Esophagus muscularis mucosa (tissue), 4 donors: ENCODE data around the gene IL23A. TPM values are rescaled to one million over a fixed set of nuclear protein-coding genes. Genes with fewer than 3 reads are reported as not detected.

Experiments
- DNase-seq: peaks from one replicate; pipeline ENCODE4 v3.0.0-alpha.2; 2017; ENCODE audit errors: extremely low spot score
- H3K27ac ChIP-seq, 4 donors: fragments of 200-600 bp; sonication (generic); replicated peaks in 1 of 4; 1 replicate in 3 of 4; 2 replicates in 1 of 4; pipeline ENCODE4 v1.5.1; 2016 to 2019; ENCODE audit warnings: mild to moderate bottlenecking in 1 of 4
- H3K27me3 ChIP-seq, 4 donors: fragments of 200-600 bp; sonication (generic); one replicate each; pipeline versions ENCODE4 v1.5.1 to v1.6.0; 2016 to 2019
- H3K36me3 ChIP-seq, 4 donors: fragments of 200-600 bp; sonication (generic); one replicate each; pipeline ENCODE4 v1.5.1; 2016 to 2019
- H3K4me1 ChIP-seq, 4 donors: fragments of 200-600 bp; sonication (generic); one replicate each; pipeline ENCODE4 v1.5.1; 2016 to 2019
- H3K4me3 ChIP-seq, 4 donors: fragments of 200-600 bp; sonication (generic); 1 replicate in 2 of 4; 2 replicates in 2 of 4; pipeline ENCODE4 v1.5.1; 2016 to 2019; ENCODE audit warnings: mild to moderate bottlenecking in 4 of 4, moderate library complexity in 1 of 4
- H3K9me3 ChIP-seq, 4 donors: fragments of 200-600 bp; sonication (generic); 1 replicate in 3 of 4; 2 replicates in 1 of 4; pipeline ENCODE4 v1.5.1; 2016 to 2019
- EP300 ChIP-seq: sonication (generic); formaldehyde crosslinking; IDR thresholded peaks from one replicate; pipeline ENCODE4 v1.6.1; 2017; ENCODE audit warnings: antibody characterized with exemption
- POLR2A ChIP-seq: fragments of 450-650 bp; IDR thresholded peaks from one replicate; pipeline ENCODE4 v1.6.1; 2017; ENCODE audit warnings: antibody characterized with exemption, moderate library complexity, mild to moderate bottlenecking, low read depth
- POLR2AphosphoS5 ChIP-seq, 2 donors: sonication (generic); formaldehyde crosslinking; IDR thresholded peaks; one replicate each; pipeline ENCODE4 v1.6.1; 2017; ENCODE audit warnings: antibody characterized with exemption in 2 of 2
- WGBS: methylation state at CpG from one replicate; pipeline ENCODE4 v1.1.5; 2018; 5-methylcytosine and 5-hydroxymethylcytosine counted together
- intact Hi-C: fragments of 100-400 bp; cut with DNase I; formaldehyde crosslinking; loops from one replicate; pipeline ENCODE4 v1.15.1; 2023
- total RNA-seq, 4 donors: library from RNA; depleted of rRNA; stranded (reverse); fragments of >200 nt; gene quantifications; one replicate each; pipeline versions ENCODE4 v1.1.0 to v1.2.1, GENCODE V29; 2016
- TF ChIP-seq, protein P1 (sequence below), 3 experiments: fragments of 200-600 bp in 2 of 3; fragments of 450-650 bp in 1 of 3; sonication (generic) in 2 of 3; IDR thresholded peaks; one replicate each; pipeline ENCODE4 v1.5.1; 2017 to 2019; ENCODE audit warnings: antibody characterized with exemption in 3 of 3, mild to moderate bottlenecking in 2 of 3, moderate library complexity in 1 of 3

IL23A gene
- total RNA-seq, 4 donors from 2014 or later: not detected

DNA sequence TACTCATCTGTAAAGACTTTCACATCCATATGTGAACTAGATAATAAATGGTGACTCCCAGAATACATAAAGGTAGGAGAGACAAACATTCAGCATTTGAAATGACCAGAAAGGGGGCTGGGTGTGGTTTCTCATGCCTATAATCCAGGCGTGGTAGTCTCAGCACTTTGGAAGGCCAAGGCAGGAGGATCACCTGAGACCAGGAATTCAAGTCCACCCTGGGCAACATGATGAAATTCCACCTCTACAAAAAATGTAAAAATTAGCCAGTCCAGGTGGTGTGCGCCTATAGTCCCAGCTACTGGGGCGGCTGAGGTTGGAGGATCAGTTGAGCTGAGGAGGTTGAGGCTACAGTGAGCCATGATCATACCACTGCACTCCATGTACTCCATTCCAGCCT, 34.4 kb upstream of the IL23A start:
- H3K36me3 ChIP-seq: peaks cover 0 to 59% (median 37%) of the 10 kb centered on the region in 4 donors
- WGBS: 85% methylated on average over 3 of the region's 3 CpGs
- DNase-seq: no peak
- H3K27me3 ChIP-seq: no peaks in the 10 kb centered on the region
- peaks cover 22 to 32% (median 28%) of the 10 kb centered on the region in 4 donors for H3K4me1 ChIP-seq
- no peak overlapping the region for H3K4me3 ChIP-seq
- TF ChIP-seq, protein P1, sequence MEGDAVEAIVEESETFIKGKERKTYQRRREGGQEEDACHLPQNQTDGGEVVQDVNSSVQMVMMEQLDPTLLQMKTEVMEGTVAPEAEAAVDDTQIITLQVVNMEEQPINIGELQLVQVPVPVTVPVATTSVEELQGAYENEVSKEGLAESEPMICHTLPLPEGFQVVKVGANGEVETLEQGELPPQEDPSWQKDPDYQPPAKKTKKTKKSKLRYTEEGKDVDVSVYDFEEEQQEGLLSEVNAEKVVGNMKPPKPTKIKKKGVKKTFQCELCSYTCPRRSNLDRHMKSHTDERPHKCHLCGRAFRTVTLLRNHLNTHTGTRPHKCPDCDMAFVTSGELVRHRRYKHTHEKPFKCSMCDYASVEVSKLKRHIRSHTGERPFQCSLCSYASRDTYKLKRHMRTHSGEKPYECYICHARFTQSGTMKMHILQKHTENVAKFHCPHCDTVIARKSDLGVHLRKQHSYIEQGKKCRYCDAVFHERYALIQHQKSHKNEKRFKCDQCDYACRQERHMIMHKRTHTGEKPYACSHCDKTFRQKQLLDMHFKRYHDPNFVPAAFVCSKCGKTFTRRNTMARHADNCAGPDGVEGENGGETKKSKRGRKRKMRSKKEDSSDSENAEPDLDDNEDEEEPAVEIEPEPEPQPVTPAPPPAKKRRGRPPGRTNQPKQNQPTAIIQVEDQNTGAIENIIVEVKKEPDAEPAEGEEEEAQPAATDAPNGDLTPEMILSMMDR (IDR thresholded peaks at IDR 0.05): no peak
- TF ChIP-seq POLR2AphosphoS5 (IDR thresholded peaks at IDR 0.05) (no peak), POLR2A (no peak), EP300 (no peak)
- no peaks in the 10 kb centered on the region for H3K9me3 ChIP-seq
- no peak overlapping the region for H3K27ac ChIP-seq
- intact Hi-C loops: no loop called here

DNA sequence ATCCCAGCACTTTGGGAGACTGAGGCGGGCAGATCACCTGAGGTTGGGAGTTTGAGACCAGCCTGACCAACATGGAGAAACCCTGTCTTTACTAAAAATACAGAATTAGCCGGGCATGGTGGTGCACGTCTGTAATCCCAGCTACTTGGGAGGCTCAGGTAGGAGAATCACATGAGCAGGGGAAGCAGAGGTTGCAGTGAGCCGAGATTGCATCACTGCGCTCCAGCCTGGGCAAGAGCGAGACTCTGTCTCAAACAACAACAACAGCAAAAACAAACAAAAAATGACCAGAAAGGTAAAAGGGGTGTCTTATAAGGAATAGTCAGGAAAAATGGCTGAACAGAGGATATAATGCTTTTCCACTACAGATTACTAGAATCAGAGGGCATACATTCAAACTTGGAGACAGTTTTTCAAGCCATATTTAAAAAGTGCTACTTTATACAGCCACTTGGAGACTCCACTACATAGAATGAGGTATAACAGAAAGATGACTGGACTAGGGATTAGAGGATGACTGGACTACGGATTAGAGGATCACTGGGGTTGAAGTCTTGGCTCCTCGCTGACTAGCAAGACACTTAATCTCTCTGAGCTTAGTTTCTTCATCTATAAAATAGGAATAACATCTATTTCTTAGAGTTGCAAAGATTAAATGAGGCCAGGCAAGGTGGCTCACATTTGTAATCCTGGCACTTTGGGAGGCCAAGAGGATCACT, 33.7 kb upstream of the IL23A start:
- intact Hi-C loops: no loop called here
- H3K4me3 ChIP-seq: no peak overlapping the region
- 91% methylated on average over 8 of the region's 8 CpGs for WGBS
- H3K9me3 ChIP-seq: no peaks in the 10 kb centered on the region
- no peak for DNase-seq
- peaks cover 21 to 26% (median 25%) of the 10 kb centered on the region in 4 donors for H3K4me1 ChIP-seq
- H3K27me3 ChIP-seq: no peaks in the 10 kb centered on the region
- no peak overlapping the region for H3K27ac ChIP-seq
- peaks cover 0 to 67% (median 44%) of the 10 kb centered on the region in 4 donors for H3K36me3 ChIP-seq
- TF ChIP-seq POLR2AphosphoS5 (IDR thresholded peaks at IDR 0.05) (no peak), EP300 (no peak), POLR2A (no peak)
- TF ChIP-seq, protein P1 (IDR thresholded peaks at IDR 0.05): no peak

GRCh38 chr12:56307221-56307965, 31.3 kb upstream of the IL23A start:
- 96% methylated on average over 7 of the region's 7 CpGs for WGBS
- peaks cover 0 to 89% (median 61%) of the 10 kb centered on the region in 4 donors for H3K36me3 ChIP-seq

DNA sequence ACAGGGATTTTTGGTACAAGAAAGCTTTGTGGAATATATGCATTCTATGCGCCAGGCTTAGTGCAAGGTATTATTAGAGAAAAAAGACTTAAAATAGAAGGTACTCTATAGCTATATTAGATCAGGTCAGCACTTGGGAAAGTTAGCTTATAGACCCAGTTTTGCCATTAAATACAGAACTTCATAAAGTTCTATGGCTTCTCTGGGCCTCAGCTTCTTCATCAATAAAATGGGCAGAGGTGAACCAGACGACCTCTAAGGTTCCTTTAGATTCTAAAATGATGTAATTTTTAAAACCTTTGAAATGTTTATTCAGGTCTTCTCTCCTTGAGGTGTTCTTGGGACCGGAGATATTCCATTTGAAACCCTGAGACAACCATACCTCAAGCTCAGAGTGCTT, 30.0 kb upstream of the IL23A start:
- no peaks in the 10 kb centered on the region for H3K27me3 ChIP-seq
- TF ChIP-seq POLR2A: no peak
- TF ChIP-seq EP300: no peak
- TF ChIP-seq POLR2AphosphoS5 (IDR thresholded peaks at IDR 0.05): no peak
- TF ChIP-seq, protein P1 (IDR thresholded peaks at IDR 0.05): no peak
- H3K4me3 ChIP-seq: no peak overlapping the region
- intact Hi-C loops: no loop called here
- no peaks in the 10 kb centered on the region for H3K4me1 ChIP-seq
- H3K9me3 ChIP-seq: no peaks in the 10 kb centered on the region
- H3K27ac ChIP-seq: no peak overlapping the region
- peaks cover 5 to 96% (median 71%) of the 10 kb centered on the region in 4 donors for H3K36me3 ChIP-seq
- 83% methylated on average over 3 of the region's 3 CpGs for WGBS
- DNase-seq: no peak

More at GRCh38 chr12:56307221-56307965, 31.3 kb upstream of the IL23A start:
- no peak for DNase-seq
- TF ChIP-seq EP300 (no peak), POLR2A (no peak), POLR2AphosphoS5 (IDR thresholded peaks at IDR 0.05) (no peak)
- TF ChIP-seq, protein P1 (IDR thresholded peaks at IDR 0.05): no peak
- Histone ChIP-seq H3K4me1 (peaks cover 6 to 7% (median 6%) of the 10 kb centered on the region in 4 donors), H3K9me3 (no peaks in the 10 kb centered on the region), H3K27me3 (no peaks in the 10 kb centered on the region), H3K4me3 (no peak overlapping the region), H3K27ac (no peak overlapping the region)
- intact Hi-C loops: no loop called here
